ENCODE results near the gene ZNRF1. TPM values are rescaled to one million over a fixed set of nuclear protein-coding genes. Genes with fewer than 3 reads are reported as not detected.

Gene ZNRF1
- total RNA-seq, 3 donors from 2014 or later, result 29.9 to 42.7 (median 39.3) TPM

GRCh38 chr16:75078886-75079285, 80.1 kb downstream of the ZNRF1 start:
- ATAC-seq (no peak), DNase-seq (no peak)
- Histone ChIP-seq H3K4me1 (ENCODE audit: low read depth) (peaks cover 4% of the 10 kb centered on the region), H3K9me3 (no peaks in the 10 kb centered on the region), H3K4me3 (no peak overlapping the region), H3K36me3 (ENCODE audit: low read depth) (no peaks in the 10 kb centered on the region)
- no peak for TF ChIP-seq CTCF (IDR thresholded peaks at IDR 0.05)
- intact Hi-C loops (cut with DNase I, micrococcal nuclease), result no loop called here

- DNase-seq (no peak), ATAC-seq (no peak)
- Histone ChIP-seq H3K36me3 (ENCODE audit: low read depth) (no peaks in the 10 kb centered on the region), H3K4me3 (no peak overlapping the region), H3K4me1 (ENCODE audit: low read depth) (peaks cover 4% of the 10 kb centered on the region), H3K9me3 (no peaks in the 10 kb centered on the region)
- intact Hi-C loops (cut with DNase I, micrococcal nuclease), result no loop called here
- TF ChIP-seq CTCF (IDR thresholded peaks at IDR 0.05), result no peak
Measured at GRCh38 chr16:75079346-75079926, 80.6 kb downstream of the ZNRF1 start.

GRCh38 chr16:75080205-75081029, 81.6 kb downstream of the ZNRF1 start:
- intact Hi-C loops (cut with DNase I, micrococcal nuclease), result no loop called here
- DNase-seq (no peak), ATAC-seq (no peak)
- Histone ChIP-seq H3K9me3 (no peaks in the 10 kb centered on the region), H3K36me3 (ENCODE audit: low read depth) (no peaks in the 10 kb centered on the region), H3K4me3 (no peak overlapping the region), H3K4me1 (ENCODE audit: low read depth) (peaks cover 4% of the 10 kb centered on the region)
- TF ChIP-seq CTCF (IDR thresholded peaks at IDR 0.05), result no peak

- H3K4me1 ChIP-seq (ENCODE audit: low read depth), result peaks cover 4% of the 10 kb centered on the region
Measured at GRCh38 chr16:75081179-75081859, 82.5 kb downstream of the ZNRF1 start.

DNA sequence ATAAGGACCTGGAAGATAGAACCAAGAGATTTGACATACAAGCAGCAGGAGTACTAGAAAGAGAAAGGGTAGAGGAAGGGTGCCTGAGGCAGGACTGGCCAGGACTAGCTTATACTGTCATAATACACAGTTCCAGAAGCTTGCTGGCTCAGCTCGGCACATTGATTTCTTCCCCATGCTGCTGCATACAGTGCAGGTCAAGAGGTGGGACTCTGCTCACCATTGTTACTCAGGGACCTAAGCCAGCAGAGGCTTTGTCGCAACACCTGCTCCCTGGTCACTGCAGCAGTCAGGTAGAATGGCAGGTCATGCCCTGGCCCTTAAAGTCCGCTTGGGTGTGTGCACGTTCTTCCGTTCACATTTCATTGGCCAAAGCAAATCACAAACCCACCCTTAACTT, 85.0 kb downstream of the ZNRF1 start:
- TF ChIP-seq CTCF (IDR thresholded peaks at IDR 0.05), result no peak
- DNase-seq (no peak), ATAC-seq (no peak)
- intact Hi-C loops (cut with DNase I, micrococcal nuclease), result no loop called here
- H3K9me3 ChIP-seq, result no peaks in the 10 kb centered on the region
- no peak overlapping the region for H3K4me3 ChIP-seq
- no peaks in the 10 kb centered on the region for H3K36me3 ChIP-seq (ENCODE audit: low read depth)
- H3K4me1 ChIP-seq (ENCODE audit: low read depth), result peaks cover 11% of the 10 kb centered on the region

More at GRCh38 chr16:75081179-75081859, 82.5 kb downstream of the ZNRF1 start:
- intact Hi-C loops (cut with DNase I, micrococcal nuclease), result no loop called here
- H3K36me3 ChIP-seq (ENCODE audit: low read depth), result no peaks in the 10 kb centered on the region
- ATAC-seq, result peak; percentile 74
- DNase-seq, result no peak
- no peaks in the 10 kb centered on the region for H3K9me3 ChIP-seq
- no peak for TF ChIP-seq CTCF (IDR thresholded peaks at IDR 0.05)
- no peak overlapping the region for H3K4me3 ChIP-seq
